ENCODE data around the gene BLM. TPM values are rescaled to one million over a fixed set of nuclear protein-coding genes. Genes with fewer than 3 reads are reported as not detected.

Gene BLM
- total RNA-seq, 1 experiment from 2014 or later, result 15.6 TPM

DNA sequence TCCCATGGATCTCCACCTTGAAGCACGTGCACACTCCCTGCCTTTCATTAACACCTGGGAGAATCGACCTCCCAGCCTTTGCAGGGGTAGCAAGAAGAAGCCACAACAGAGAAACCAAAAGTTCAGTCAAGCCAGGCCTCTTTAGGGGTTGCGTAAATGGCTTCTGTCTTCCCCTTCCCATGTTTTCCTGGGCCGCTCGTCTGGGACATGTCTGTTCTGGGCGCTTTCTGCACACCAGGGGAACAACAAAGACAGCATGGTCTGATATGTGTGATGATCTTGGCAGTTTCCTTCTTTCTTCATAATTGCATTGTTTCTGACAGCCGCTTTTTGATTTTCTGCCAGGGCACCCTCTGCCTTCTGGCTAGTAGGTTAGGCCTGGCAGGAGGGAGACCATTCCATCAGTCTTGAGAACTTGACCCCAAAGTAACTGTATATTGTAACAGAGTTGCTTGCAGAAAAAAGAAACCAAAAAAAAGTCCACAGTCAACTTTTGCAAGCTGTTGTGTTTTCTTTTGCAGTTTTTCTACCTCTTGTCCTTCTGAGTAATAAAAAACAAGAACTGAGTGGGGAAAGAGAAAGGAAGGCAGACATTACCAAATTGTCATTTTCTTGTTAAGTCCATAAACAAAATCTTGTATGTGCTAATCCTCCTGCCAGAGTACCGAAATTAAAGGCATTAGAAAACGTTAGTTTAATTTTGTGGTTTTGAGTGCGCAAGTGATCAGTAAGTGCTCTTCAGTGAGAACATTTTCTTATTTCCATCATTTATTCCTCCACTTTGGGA, 95.2 kb downstream of the BLM start:
- no TSS peak for BruUV-seq (replicated peaks)
- intact Hi-C loops (cut with micrococcal nuclease; ENCODE audit: unreplicated experiment), result no loop called here
- Histone ChIP-seq H3K4me1 (no peaks in the 10 kb centered on the region), H3K9me3 (no peaks in the 10 kb centered on the region), H3K36me3 (ENCODE audit: control insufficient read depth, insufficient read depth, low read length) (no peaks in the 10 kb centered on the region; the same call in 1 of the 2 replicates), H3K4me3 (ENCODE audit: low read depth, low read length) (no peak overlapping the region), H3K27me3 (replicated peaks; ENCODE audit: control insufficient read depth, insufficient read depth, low read length) (no peaks in the 10 kb centered on the region)
- TF ChIP-seq, protein P1, sequence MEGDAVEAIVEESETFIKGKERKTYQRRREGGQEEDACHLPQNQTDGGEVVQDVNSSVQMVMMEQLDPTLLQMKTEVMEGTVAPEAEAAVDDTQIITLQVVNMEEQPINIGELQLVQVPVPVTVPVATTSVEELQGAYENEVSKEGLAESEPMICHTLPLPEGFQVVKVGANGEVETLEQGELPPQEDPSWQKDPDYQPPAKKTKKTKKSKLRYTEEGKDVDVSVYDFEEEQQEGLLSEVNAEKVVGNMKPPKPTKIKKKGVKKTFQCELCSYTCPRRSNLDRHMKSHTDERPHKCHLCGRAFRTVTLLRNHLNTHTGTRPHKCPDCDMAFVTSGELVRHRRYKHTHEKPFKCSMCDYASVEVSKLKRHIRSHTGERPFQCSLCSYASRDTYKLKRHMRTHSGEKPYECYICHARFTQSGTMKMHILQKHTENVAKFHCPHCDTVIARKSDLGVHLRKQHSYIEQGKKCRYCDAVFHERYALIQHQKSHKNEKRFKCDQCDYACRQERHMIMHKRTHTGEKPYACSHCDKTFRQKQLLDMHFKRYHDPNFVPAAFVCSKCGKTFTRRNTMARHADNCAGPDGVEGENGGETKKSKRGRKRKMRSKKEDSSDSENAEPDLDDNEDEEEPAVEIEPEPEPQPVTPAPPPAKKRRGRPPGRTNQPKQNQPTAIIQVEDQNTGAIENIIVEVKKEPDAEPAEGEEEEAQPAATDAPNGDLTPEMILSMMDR (IDR thresholded peaks at IDR 0.05; ENCODE audit: insufficient read depth in 1 of 2, low read depth in 1 of 2, low read length in 1 of 2, severe bottlenecking in 1 of 2, unreplicated experiment in 1 of 2), result no peak
- no peaks in the 10 kb centered on the region for H3K4me1 Mint-ChIP-seq (ENCODE audit: low read depth, unreplicated experiment)
- H3K9me3 Mint-ChIP-seq (ENCODE audit: unreplicated experiment), result no peaks in the 10 kb centered on the region
- no peak for DNase-seq
- no peak overlapping the region for H3K4me3 Mint-ChIP-seq (ENCODE audit: unreplicated experiment)
- no peaks in the 10 kb centered on the region for H3K27me3 Mint-ChIP-seq (ENCODE audit: insufficient read depth, unreplicated experiment)
- POLR2A ChIA-PET, result no interaction called here
- no peaks in the 10 kb centered on the region for H3K36me3 Mint-ChIP-seq (ENCODE audit: insufficient read depth, unreplicated experiment)
- no peak overlapping the region for H3K27ac Mint-ChIP-seq (ENCODE audit: unreplicated experiment)
- CTCF ChIA-PET, result no interaction called here

DNA sequence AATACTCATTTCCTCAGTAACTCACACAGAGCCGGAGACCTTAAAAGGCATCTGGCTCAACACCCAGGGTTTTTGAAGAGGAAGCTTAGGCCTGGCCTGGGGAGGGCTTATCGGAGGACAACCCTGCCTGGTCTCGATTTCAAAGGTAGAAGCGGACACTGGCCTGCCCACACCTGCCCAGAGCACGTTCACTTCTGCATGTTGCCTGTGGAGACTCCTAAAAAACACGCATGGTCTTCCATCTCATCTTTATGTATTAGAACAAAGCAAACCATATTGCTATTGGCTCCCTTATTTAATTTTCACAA, 95.8 kb downstream of the BLM start:
- DNase-seq, result no peak
- intact Hi-C loops (cut with micrococcal nuclease; ENCODE audit: unreplicated experiment), result no loop called here
- no peak overlapping the region for H3K4me3 ChIP-seq (ENCODE audit: low read depth, low read length)
- Mint-ChIP-seq H3K27me3 (ENCODE audit: insufficient read depth, unreplicated experiment) (no peaks in the 10 kb centered on the region), H3K4me1 (ENCODE audit: low read depth, unreplicated experiment) (no peaks in the 10 kb centered on the region), H3K9me3 (ENCODE audit: unreplicated experiment) (no peaks in the 10 kb centered on the region), H3K27ac (ENCODE audit: unreplicated experiment) (no peak overlapping the region), H3K36me3 (ENCODE audit: insufficient read depth, unreplicated experiment) (no peaks in the 10 kb centered on the region), H3K4me3 (ENCODE audit: unreplicated experiment) (no peak overlapping the region)
- POLR2A ChIA-PET, result no interaction called here
- CTCF ChIA-PET, result no interaction called here
- no peaks in the 10 kb centered on the region; the same call in 1 of the 2 replicates for H3K36me3 ChIP-seq (ENCODE audit: control insufficient read depth, insufficient read depth, low read length)
- no peaks in the 10 kb centered on the region for H3K27me3 ChIP-seq (replicated peaks; ENCODE audit: control insufficient read depth, insufficient read depth, low read length)
- no TSS peak for BruUV-seq (replicated peaks)
- no peaks in the 10 kb centered on the region for H3K9me3 ChIP-seq
- H3K4me1 ChIP-seq, result no peaks in the 10 kb centered on the region
- TF ChIP-seq, protein P1 (IDR thresholded peaks at IDR 0.05; ENCODE audit: insufficient read depth in 1 of 2, low read depth in 1 of 2, low read length in 1 of 2, severe bottlenecking in 1 of 2, unreplicated experiment in 1 of 2), result no peak

DNA sequence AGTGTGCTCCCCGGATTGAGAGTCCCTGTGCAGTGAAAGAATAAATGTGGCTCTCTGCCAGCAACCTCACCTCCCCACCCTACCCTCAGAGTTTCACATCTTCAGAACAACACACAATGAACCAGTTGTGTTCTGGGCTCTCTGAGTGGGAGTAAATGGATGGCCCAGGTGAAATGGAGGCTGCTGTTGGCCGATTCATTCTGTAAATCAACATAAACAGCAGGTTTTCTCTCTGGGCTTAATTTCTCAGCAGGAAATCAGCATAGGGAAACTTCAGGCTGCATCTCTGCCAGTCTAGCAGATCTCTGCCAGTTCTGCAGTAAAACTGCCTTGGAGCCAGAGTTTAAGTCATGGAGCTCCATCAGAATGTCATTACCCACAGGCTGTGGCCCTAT, 96.6 kb downstream of the BLM start:
- no peak for DNase-seq
- CTCF ChIA-PET, result no interaction called here
- intact Hi-C loops (cut with micrococcal nuclease; ENCODE audit: unreplicated experiment), result no loop called here
- Histone ChIP-seq H3K27me3 (replicated peaks; ENCODE audit: control insufficient read depth, insufficient read depth, low read length) (no peaks in the 10 kb centered on the region), H3K9me3 (no peaks in the 10 kb centered on the region), H3K4me3 (ENCODE audit: low read depth, low read length) (no peak overlapping the region), H3K4me1 (no peaks in the 10 kb centered on the region), H3K36me3 (ENCODE audit: control insufficient read depth, insufficient read depth, low read length) (no peaks in the 10 kb centered on the region; the same call in 1 of the 2 replicates)
- no TSS peak for BruUV-seq (replicated peaks)
- Mint-ChIP-seq H3K4me3 (ENCODE audit: unreplicated experiment) (no peak overlapping the region), H3K9me3 (ENCODE audit: unreplicated experiment) (no peaks in the 10 kb centered on the region), H3K27me3 (ENCODE audit: insufficient read depth, unreplicated experiment) (no peaks in the 10 kb centered on the region), H3K36me3 (ENCODE audit: insufficient read depth, unreplicated experiment) (no peaks in the 10 kb centered on the region), H3K27ac (ENCODE audit: unreplicated experiment) (no peak overlapping the region), H3K4me1 (ENCODE audit: low read depth, unreplicated experiment) (no peaks in the 10 kb centered on the region)
- POLR2A ChIA-PET, result no interaction called here
- TF ChIP-seq, protein P1 (IDR thresholded peaks at IDR 0.05; ENCODE audit: insufficient read depth in 1 of 2, low read depth in 1 of 2, low read length in 1 of 2, severe bottlenecking in 1 of 2, unreplicated experiment in 1 of 2), result no peak
